ENCODE results near the gene IGFL1. TPM values are rescaled to one million over a fixed set of nuclear protein-coding genes. Genes with fewer than 3 reads are reported as not detected.
"Not testable (repeated sequence)": the region's sequence is repeated elsewhere in the genome, so short reads cannot be mapped to it uniquely, and the experiment has no call there.

Gene IGFL1
- total and polyA plus RNA-seq, 4 donors, result not detected

DNA sequence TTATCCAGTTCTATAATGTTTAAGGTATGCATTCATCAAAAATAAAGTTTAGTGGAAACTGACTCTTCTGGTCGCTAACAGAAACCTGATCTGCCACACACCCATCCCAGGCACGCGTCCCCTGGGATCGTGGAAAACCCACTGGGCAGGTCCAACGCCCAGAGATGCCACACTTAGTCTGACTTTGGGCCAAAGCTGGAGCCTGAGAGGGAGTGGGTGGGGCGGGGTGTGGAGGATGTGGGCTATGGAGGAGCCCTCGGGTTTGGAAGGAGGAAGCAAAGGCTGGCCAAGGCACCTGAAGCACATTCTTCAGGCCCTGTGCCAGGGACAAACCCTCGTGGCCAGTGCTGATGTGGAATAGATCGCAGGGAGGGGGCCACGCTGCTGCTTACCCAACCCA lies 2.5 kb downstream of the IGFL1 start:
- no peak for ATAC-seq (ENCODE audit: low FRiP score)
- intact Hi-C loops (cut with DNase I), result no loop called here
- WGBS, 2 donors, result 59 to 70% methylated on average over 10 of the region's 10 CpGs

DNA sequence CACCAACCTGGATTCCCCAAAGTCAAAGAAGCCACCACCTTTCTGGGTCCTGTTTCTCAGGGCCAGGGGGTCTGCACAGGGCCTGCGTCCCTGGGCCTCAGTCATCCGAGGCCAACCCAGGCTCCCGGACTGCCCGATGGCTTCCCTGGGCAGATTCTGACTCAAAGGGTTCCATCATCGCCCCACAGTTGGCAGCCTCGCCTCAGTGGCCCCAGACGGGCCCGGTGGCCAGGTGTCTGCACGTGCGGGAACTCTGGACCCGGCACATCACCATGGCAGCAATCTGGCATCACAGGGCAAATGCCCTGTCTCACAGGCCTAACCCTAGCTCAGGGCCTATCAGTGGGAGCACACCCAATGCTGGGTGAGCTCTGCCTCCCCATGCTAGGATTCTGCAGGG lies 2.9 kb downstream of the IGFL1 start:
- intact Hi-C loops (cut with DNase I), result no loop called here
- no peak for ATAC-seq (ENCODE audit: low FRiP score)
- Histone ChIP-seq H3K9me3 (ENCODE audit: control insufficient read depth, low read length) (no peaks in the 10 kb centered on the region), H3K27me3 (ENCODE audit: control insufficient read depth in 1 of 2, insufficient read depth in 2 of 2, low read length in 1 of 2) (no peaks in the 10 kb centered on the region), H3K27ac (ENCODE audit: low read depth in 1 of 2, low read length in 2 of 2) (no peak overlapping the region), H3K36me3 (ENCODE audit: control insufficient read depth in 1 of 2, insufficient read depth in 2 of 2, low read length in 1 of 2) (no peaks in the 10 kb centered on the region), H3K4me3 (ENCODE audit: low read length in 2 of 2) (no peak overlapping the region), H3K4me1 (ENCODE audit: control insufficient read depth in 1 of 2, insufficient read depth in 2 of 2, low read length in 2 of 2) (no peaks in the 10 kb centered on the region)
- 85 to 92% methylated on average over 11 of the region's 11 CpGs for WGBS, 2 donors
- DNase-seq, result no peak

More for the DNA sequence above, 2.5 kb downstream of the IGFL1 start:
- H3K9me3 ChIP-seq (ENCODE audit: control insufficient read depth, low read length), result no peaks in the 10 kb centered on the region
- H3K4me1 ChIP-seq (ENCODE audit: control insufficient read depth in 1 of 2, insufficient read depth in 2 of 2, low read length in 2 of 2), result no peaks in the 10 kb centered on the region
- H3K36me3 ChIP-seq (ENCODE audit: control insufficient read depth in 1 of 2, insufficient read depth in 2 of 2, low read length in 1 of 2), result no peaks in the 10 kb centered on the region
- no peaks in the 10 kb centered on the region for H3K27me3 ChIP-seq (ENCODE audit: control insufficient read depth in 1 of 2, insufficient read depth in 2 of 2, low read length in 1 of 2)
- H3K27ac ChIP-seq (ENCODE audit: low read depth in 1 of 2, low read length in 2 of 2), result no peak overlapping the region
- no peak overlapping the region for H3K4me3 ChIP-seq (ENCODE audit: low read length in 2 of 2)
- no peak for DNase-seq

DNA sequence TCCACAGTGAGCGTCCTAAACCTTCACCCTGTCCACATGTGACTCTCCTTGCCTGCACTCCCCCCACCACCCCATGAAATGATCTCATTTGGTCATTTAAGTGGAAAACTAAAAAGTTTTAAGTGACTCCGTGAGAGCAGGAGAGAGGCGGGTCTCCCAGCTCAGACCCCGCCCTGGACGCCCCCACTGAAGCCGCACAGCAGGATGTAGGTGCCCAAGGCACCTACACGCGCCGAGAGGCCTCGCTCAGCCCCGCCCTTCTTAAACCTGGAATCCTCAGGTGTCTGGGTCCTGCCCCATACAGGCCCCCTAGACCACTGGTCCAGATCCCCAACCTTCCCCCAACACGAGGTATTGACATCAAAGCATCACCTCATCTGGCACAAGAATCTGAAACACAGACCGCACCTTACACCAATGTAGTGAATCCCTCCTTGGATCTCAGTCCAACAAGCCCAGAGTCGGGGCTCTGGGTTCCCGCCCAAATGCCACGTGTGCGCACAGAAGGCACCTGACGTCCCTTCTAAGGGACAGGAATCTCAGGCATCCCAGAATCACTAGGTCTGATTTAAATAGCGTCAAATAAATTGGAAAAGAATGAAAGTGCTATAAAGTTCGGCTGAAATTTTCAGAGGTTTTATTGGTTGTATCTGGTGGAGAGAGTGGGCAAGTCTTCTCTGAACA lies 3.5 kb downstream of the IGFL1 start:
- H3K4me1 ChIP-seq (ENCODE audit: control insufficient read depth in 1 of 2, insufficient read depth in 2 of 2, low read length in 2 of 2), result no peaks in the 10 kb centered on the region
- H3K4me3 ChIP-seq (ENCODE audit: low read length in 2 of 2), result no peak overlapping the region
- intact Hi-C loops (cut with DNase I), result no loop called here
- 82 to 84% methylated on average over 20 of the region's 20 CpGs for WGBS, 2 donors
- ATAC-seq (ENCODE audit: low FRiP score) (no peak), DNase-seq (no peak)
- no peaks in the 10 kb centered on the region for H3K27me3 ChIP-seq (ENCODE audit: control insufficient read depth in 1 of 2, insufficient read depth in 2 of 2, low read length in 1 of 2)
- H3K27ac ChIP-seq (ENCODE audit: low read depth in 1 of 2, low read length in 2 of 2), result no peak overlapping the region
- H3K9me3 ChIP-seq (ENCODE audit: control insufficient read depth, low read length), result no peaks in the 10 kb centered on the region
- H3K36me3 ChIP-seq (ENCODE audit: control insufficient read depth in 1 of 2, insufficient read depth in 2 of 2, low read length in 1 of 2), result no peaks in the 10 kb centered on the region

DNA sequence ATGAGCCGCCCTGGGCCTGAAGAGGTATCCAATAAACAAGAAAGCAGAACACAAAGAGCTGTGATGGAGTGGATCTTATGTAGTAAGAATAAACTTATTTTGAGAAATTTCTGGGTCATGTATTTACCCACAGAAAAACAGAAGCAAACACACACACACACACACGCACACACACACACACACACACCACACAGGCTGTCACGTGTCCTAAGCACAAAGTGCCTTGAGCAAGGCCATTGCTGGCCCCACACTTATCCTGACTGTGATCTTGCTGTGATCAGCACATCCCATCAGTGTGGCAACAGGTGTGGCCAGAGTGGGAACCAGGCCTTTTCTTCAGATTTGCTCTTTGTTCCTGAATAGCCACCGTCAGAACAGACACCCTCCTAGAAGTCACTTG lies 4.3 kb downstream of the IGFL1 start:
- H3K4me3 ChIP-seq (ENCODE audit: low read length in 2 of 2); H3K9me3 ChIP-seq (ENCODE audit: control insufficient read depth, low read length); ATAC-seq (ENCODE audit: low FRiP score); H3K36me3 ChIP-seq (ENCODE audit: control insufficient read depth in 1 of 2, insufficient read depth in 2 of 2, low read length in 1 of 2); H3K4me1 ChIP-seq (ENCODE audit: control insufficient read depth in 1 of 2, insufficient read depth in 2 of 2, low read length in 2 of 2); DNase-seq; intact Hi-C loops (cut with DNase I); H3K27me3 ChIP-seq (ENCODE audit: control insufficient read depth in 1 of 2, insufficient read depth in 2 of 2, low read length in 1 of 2); H3K27ac ChIP-seq (ENCODE audit: low read depth in 1 of 2, low read length in 2 of 2): not testable (repeated sequence)
- 69 to 78% methylated on average over 4 of the region's 4 CpGs for WGBS, 2 donors

DNA sequence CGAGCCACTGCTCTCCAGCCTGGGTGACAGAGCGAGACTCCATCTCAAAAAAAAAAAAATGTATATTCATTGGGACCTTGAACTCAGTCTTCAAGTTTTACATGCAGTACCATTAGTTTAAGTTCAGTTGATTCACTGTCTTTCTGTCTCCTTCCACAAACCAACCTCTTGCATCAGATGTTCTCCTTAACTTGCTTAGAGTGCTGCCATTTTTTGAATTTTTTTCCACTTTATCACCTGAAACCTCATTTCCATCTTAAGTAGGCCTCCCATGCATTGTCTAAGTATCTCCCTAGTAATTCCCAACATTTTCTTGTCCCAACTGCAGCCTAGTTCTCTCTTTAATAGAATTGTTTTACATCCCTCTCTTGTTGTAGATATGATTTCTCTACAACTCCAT lies 8.6 kb downstream of the IGFL1 start:
- H3K36me3 ChIP-seq (ENCODE audit: control insufficient read depth in 1 of 2, insufficient read depth in 2 of 2, low read length in 1 of 2); DNase-seq; H3K4me1 ChIP-seq (ENCODE audit: control insufficient read depth in 1 of 2, insufficient read depth in 2 of 2, low read length in 2 of 2); H3K9me3 ChIP-seq (ENCODE audit: control insufficient read depth, low read length); H3K27me3 ChIP-seq (ENCODE audit: control insufficient read depth in 1 of 2, insufficient read depth in 2 of 2, low read length in 1 of 2); H3K27ac ChIP-seq (ENCODE audit: low read depth in 1 of 2, low read length in 2 of 2); H3K4me3 ChIP-seq (ENCODE audit: low read length in 2 of 2); intact Hi-C loops (cut with DNase I); ATAC-seq (ENCODE audit: low FRiP score): not testable (repeated sequence)
- 86 to 94% methylated on average over 2 of the region's 2 CpGs for WGBS, 2 donors

DNA sequence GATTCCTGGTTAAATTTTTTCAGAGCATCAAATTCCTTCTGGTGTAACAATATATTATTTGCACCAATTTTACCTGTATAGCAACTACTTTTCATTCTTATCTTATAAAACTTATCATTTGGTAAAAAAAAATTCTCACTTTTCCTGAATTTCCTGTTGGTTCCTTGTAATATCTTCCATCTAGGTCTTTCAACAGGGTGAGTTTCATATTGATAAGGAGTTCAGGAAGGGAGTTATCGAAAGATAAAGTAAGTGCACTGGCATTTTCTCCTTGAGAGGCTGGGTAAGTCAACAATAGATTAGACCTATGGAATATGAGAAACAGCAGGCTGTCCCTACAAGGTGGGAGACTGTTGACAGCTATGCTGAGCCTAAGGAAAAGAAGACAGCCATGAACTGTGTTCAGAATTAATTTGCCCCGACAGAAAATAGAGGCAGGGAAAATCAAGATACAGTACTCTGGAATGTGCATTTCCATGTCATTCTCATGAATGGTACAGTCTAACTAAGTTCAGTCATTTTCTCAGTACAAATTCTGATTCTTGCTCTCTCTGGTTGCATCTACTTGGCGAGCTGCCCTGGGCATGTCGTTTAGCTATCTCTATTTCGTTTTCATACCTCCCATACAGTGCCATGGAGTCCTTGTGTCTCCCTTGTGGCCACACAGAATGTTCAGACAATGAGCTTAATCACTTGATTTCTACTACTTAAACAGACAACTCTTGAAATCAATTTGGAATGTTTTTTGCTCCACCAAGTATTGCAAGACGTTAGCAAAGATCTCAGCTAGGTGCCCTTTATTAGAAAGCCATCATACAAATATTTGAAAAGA lies 9.9 kb downstream of the IGFL1 start:
- no peak overlapping the region for H3K4me3 ChIP-seq (ENCODE audit: low read length in 2 of 2)
- H3K4me1 ChIP-seq (ENCODE audit: control insufficient read depth in 1 of 2, insufficient read depth in 2 of 2, low read length in 2 of 2), result no peaks in the 10 kb centered on the region
- H3K36me3 ChIP-seq (ENCODE audit: control insufficient read depth in 1 of 2, insufficient read depth in 2 of 2, low read length in 1 of 2), result no peaks in the 10 kb centered on the region
- ATAC-seq (ENCODE audit: low FRiP score) (no peak), DNase-seq (no peak)
- 56 to 65% methylated on average over 6 of the region's 6 CpGs for WGBS, 2 donors
- intact Hi-C loops (cut with DNase I), result no loop called here
- H3K9me3 ChIP-seq (ENCODE audit: control insufficient read depth, low read length), result no peaks in the 10 kb centered on the region
- H3K27me3 ChIP-seq (ENCODE audit: control insufficient read depth in 1 of 2, insufficient read depth in 2 of 2, low read length in 1 of 2), result peaks cover 0 to 2% of the 10 kb centered on the region in 2 donors
- H3K27ac ChIP-seq (ENCODE audit: low read depth in 1 of 2, low read length in 2 of 2), result no peak overlapping the region

DNA sequence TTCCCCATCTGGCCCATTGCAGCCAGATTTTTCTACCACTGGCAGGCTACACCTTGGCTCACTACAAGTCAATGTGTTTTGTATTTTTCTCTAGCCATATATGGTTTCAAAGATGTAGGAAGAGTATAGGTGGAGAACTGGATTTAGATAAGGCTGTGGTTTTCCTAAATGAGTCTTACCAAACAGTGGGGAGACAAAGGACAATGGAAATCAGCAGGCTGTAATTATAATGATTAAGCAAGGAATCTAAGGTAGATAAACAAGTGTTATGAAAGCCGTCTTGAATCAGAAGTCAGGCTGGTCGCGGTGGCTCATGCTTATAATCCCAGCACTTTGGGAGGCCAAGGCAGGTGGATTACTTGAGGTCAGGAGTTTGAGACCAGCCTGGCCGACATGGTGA lies 11.2 kb downstream of the IGFL1 start:
- Histone ChIP-seq H3K9me3 (ENCODE audit: control insufficient read depth, low read length) (no peaks in the 10 kb centered on the region), H3K36me3 (ENCODE audit: control insufficient read depth in 1 of 2, insufficient read depth in 2 of 2, low read length in 1 of 2) (no peaks in the 10 kb centered on the region), H3K4me3 (ENCODE audit: low read length in 2 of 2) (no peak overlapping the region), H3K27me3 (ENCODE audit: control insufficient read depth in 1 of 2, insufficient read depth in 2 of 2, low read length in 1 of 2) (peaks cover 0 to 2% of the 10 kb centered on the region in 2 donors), H3K4me1 (ENCODE audit: control insufficient read depth in 1 of 2, insufficient read depth in 2 of 2, low read length in 2 of 2) (no peaks in the 10 kb centered on the region), H3K27ac (ENCODE audit: low read depth in 1 of 2, low read length in 2 of 2) (no peak overlapping the region)
- no peak for DNase-seq
- WGBS, 2 donors, result 83 to 85% methylated on average over 4 of the region's 4 CpGs
- intact Hi-C loops (cut with DNase I), result no loop called here
- no peak for ATAC-seq (ENCODE audit: low FRiP score)

DNA sequence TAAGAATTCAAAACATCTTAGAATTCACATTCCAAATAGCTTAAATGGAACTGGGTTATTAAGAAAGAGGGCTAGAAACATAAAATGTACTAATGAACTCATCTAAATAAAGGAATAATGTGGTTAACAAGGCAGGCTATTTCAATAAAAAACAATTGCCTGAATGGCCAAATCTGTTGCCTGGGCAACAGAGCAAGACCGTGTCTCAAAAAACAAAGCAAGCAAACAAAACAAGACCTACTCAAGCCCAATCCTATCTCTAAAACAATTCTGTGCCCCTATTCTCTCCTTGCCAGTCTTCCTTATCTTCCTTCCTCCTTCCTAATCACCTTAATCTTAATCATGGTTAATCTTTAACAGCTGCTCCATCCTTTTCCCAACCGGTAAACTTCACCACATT lies 12.1 kb downstream of the IGFL1 start:
- H3K27me3 ChIP-seq (ENCODE audit: control insufficient read depth in 1 of 2, insufficient read depth in 2 of 2, low read length in 1 of 2), result peaks cover 0 to 2% of the 10 kb centered on the region in 2 donors
- DNase-seq (no peak), ATAC-seq (ENCODE audit: low FRiP score) (no peak)
- intact Hi-C loops (cut with DNase I), result no loop called here
- 37 to 49% methylated on average over 2 of the region's 2 CpGs for WGBS, 2 donors
- H3K27ac ChIP-seq (ENCODE audit: low read depth in 1 of 2, low read length in 2 of 2), result no peak overlapping the region
- no peaks in the 10 kb centered on the region for H3K36me3 ChIP-seq (ENCODE audit: control insufficient read depth in 1 of 2, insufficient read depth in 2 of 2, low read length in 1 of 2)
- no peaks in the 10 kb centered on the region for H3K4me1 ChIP-seq (ENCODE audit: control insufficient read depth in 1 of 2, insufficient read depth in 2 of 2, low read length in 2 of 2)
- H3K4me3 ChIP-seq (ENCODE audit: low read length in 2 of 2), result no peak overlapping the region
- no peaks in the 10 kb centered on the region for H3K9me3 ChIP-seq (ENCODE audit: control insufficient read depth, low read length)
